A549 (cell line): ENCODE measurements around the gene KRT6B. TPM values are rescaled to one million over a fixed set of nuclear protein-coding genes. Genes with fewer than 3 reads are reported as not detected.

Source experiments
- ATAC-seq, 2 experiments: fragments of 200-7000 bp in 1 of 2; fragments of >200 bp in 1 of 2; cut with Nextera tagmentation in 1 of 2; cut with Tn5 transposase in 1 of 2; 3 replicates each; pipeline versions ENCODE4 v1.8.0 to v1.9.1; 2018 to 2020; ENCODE audit warnings: mild to moderate bottlenecking in 1 of 2, moderate library complexity in 1 of 2
- CTCF ChIA-PET: fragments of 300-600 bp; sonication (Branson Sonifier 250); formaldehyde crosslinking; extraction: SDS; loops from one replicate; lab custom pipeline; 2021; ENCODE audit warnings: antibody characterized with exemption, inconsistent platforms; lab: Yijun Ruan, JAX
- POLR2A ChIA-PET: fragments of 350-600 bp; formaldehyde crosslinking; extraction: SDS; loops from one replicate; lab custom pipeline; 2021; ENCODE audit warnings: antibody characterized with exemption, inconsistent platforms; lab: Yijun Ruan, JAX
- DNase-seq, 2 experiments: peaks; one replicate each; pipeline versions ENCODE4 v3.0.0 to v3.0.0-alpha.2; 2011 to 2016; ENCODE audit warnings: low read depth in 1 of 2, low spot score in 1 of 2
- FAIRE-seq: peaks from 2 replicates; lab custom pipeline; 2011; peaks lifted over from hg19 to GRCh38; lab: Jason Lieb, UNC
- H3K27ac ChIP-seq, 2 experiments: fragments of >200 bp; sonication (Bioruptor Twin); formaldehyde crosslinking; 3 replicates each; pipeline ENCODE4 v1.5.1; 2016 to 2017
- H3K4me1 ChIP-seq: fragments of >200 bp; sonication (Bioruptor Twin); formaldehyde crosslinking; 3 replicates; pipeline ENCODE4 v1.6.1; 2016
- H3K4me2 ChIP-seq: fragments of >200 bp; sonication (Bioruptor Twin); formaldehyde crosslinking; 3 replicates; pipeline ENCODE4 v1.6.1; 2016
- H3K4me3 ChIP-seq: fragments of >200 bp; sonication (Bioruptor Twin); formaldehyde crosslinking; 3 replicates; pipeline ENCODE4 v1.5.1; 2016
- H3K9me3 ChIP-seq: fragments of >200 bp; sonication (Bioruptor Twin); formaldehyde crosslinking; 3 replicates; pipeline ENCODE4 v1.6.1; 2016
- BHLHE40 ChIP-seq: IDR thresholded peaks from 2 replicates; pipeline ENCODE4 v1.6.1; 2012; ENCODE audit warnings: low read depth, low read length, inconsistent platforms
- CHD2 ChIP-seq: fragments of 150-350 bp; IDR thresholded peaks from 2 replicates; pipeline ENCODE4 v1.6.1; 2014; ENCODE audit warnings: low read length; ENCODE audit not compliant: partially characterized antibody
- ELK1 ChIP-seq: fragments of 150-350 bp; IDR thresholded peaks from 2 replicates; pipeline ENCODE4 v1.6.1; 2014; ENCODE audit warnings: low read depth, mild to moderate bottlenecking, low read length
- EP300 ChIP-seq, 2 experiments: fragments of >200 bp; sonication (Bioruptor Twin); formaldehyde crosslinking; IDR thresholded peaks; 2 replicates in 1 of 2; 3 replicates in 1 of 2; pipeline ENCODE4 v1.6.1; 2016 to 2017
- ESRRA ChIP-seq: fragments of 150-350 bp; IDR thresholded peaks from 2 replicates; pipeline ENCODE4 v1.6.1; 2014; ENCODE audit warnings: mild to moderate bottlenecking, low read length, borderline replicate concordance
- FOSL2 ChIP-seq, 2 experiments: fragments of 450-650 bp in 1 of 2; fragments of >200 bp in 1 of 2; sonication (Bioruptor Twin) in 1 of 2; formaldehyde crosslinking; IDR thresholded peaks; 2 replicates each; pipeline versions ENCODE4 v1.5.0 to v1.6.1; 2016 to 2020; ENCODE audit warnings: mild to moderate bottlenecking in 1 of 2, moderate library complexity in 1 of 2
- HDAC2 ChIP-seq: fragments of 200-600 bp; sonication (generic); IDR thresholded peaks from 2 replicates; pipeline ENCODE4 v1.6.1; 2016
- HES2 ChIP-seq: fragments of >200 bp; sonication (Bioruptor Twin); formaldehyde crosslinking; IDR thresholded peaks from 2 replicates; pipeline ENCODE4 v1.6.1; 2016
- HOXA7 ChIP-seq: fragments of 250-450 bp; sonication (Bioruptor Pico); IDR thresholded peaks from 2 replicates; pipeline ENCODE4 v1.5.0; 2020; ENCODE audit warnings: mild to moderate bottlenecking, moderate library complexity
- HOXB13 ChIP-seq: fragments of 250-450 bp; sonication (Bioruptor Pico); IDR thresholded peaks from 2 replicates; pipeline ENCODE4 v1.5.0; 2020; ENCODE audit warnings: low read depth, mild to moderate bottlenecking, moderate library complexity
- MAZ ChIP-seq: fragments of 150-350 bp; IDR thresholded peaks from 2 replicates; pipeline ENCODE4 v1.6.1; 2014; ENCODE audit warnings: antibody characterized with exemption, low read depth, low read length, borderline replicate concordance
- NR3C1 ChIP-seq: fragments of >200 bp; sonication (Bioruptor Twin); formaldehyde crosslinking; IDR thresholded peaks from 3 replicates; pipeline ENCODE4 v1.6.1; 2017
- REST ChIP-seq: fragments of 200-600 bp; sonication (generic); IDR thresholded peaks from 2 replicates; pipeline ENCODE4 v1.6.1; 2016; ENCODE audit warnings: antibody characterized with exemption, mild to moderate bottlenecking, moderate library complexity
- RNF2 ChIP-seq: fragments of 200-600 bp; sonication (generic); IDR thresholded peaks from 2 replicates; pipeline ENCODE4 v1.6.1; 2016; ENCODE audit warnings: low read depth, mild to moderate bottlenecking, antibody characterized with exemption, moderate library complexity, borderline replicate concordance
- SMC3 ChIP-seq: fragments of >200 bp; sonication (Bioruptor Twin); formaldehyde crosslinking; IDR thresholded peaks from 3 replicates; pipeline ENCODE4 v1.6.1; 2018; ENCODE audit warnings: inconsistent platforms
- TFCP2L1 ChIP-seq: fragments of 250-450 bp; sonication (Bioruptor Pico); IDR thresholded peaks from 2 replicates; pipeline ENCODE4 v1.5.0; 2021; ENCODE audit warnings: mild to moderate bottlenecking
- ZC3H11A ChIP-seq: fragments of 450-650 bp; IDR thresholded peaks from 2 replicates; pipeline ENCODE4 v1.6.1; 2014; ENCODE audit warnings: antibody characterized with exemption, mild to moderate bottlenecking
- ZFP36 ChIP-seq: fragments of 450-650 bp; IDR thresholded peaks from 2 replicates; pipeline ENCODE4 v1.6.1; 2014; ENCODE audit warnings: borderline replicate concordance; ENCODE audit not compliant: partially characterized antibody
- ZNF302 ChIP-seq: fragments of 250-450 bp; sonication (Bioruptor Pico); IDR thresholded peaks from 2 replicates; pipeline ENCODE4 v1.9.0; 2021; ENCODE audit warnings: inconsistent platforms, mild to moderate bottlenecking, moderate library complexity
- ZSCAN20 ChIP-seq: fragments of 250-450 bp; sonication (Bioruptor Pico); IDR thresholded peaks from 2 replicates; pipeline ENCODE4 v1.8.0; 2022; ENCODE audit warnings: mild to moderate bottlenecking, moderate library complexity
- WGBS: methylation state at CpG from one replicate; pipeline ENCODE4 v1.1.6; 2017; ENCODE audit errors: missing lambda C conversion rate; 5-methylcytosine and 5-hydroxymethylcytosine counted together
- polyA plus RNA-seq, 4 experiments: library from polyadenylated mRNA; depleted of rRNA in 3 of 4; stranded (reverse); fragments of >200 nt; fragmentation: RNase III in 1 of 4; extraction: RNeasy Plus Mini Kit Qiagen cat#74134 plus additional on column Dnase treatment in 1 of 4; gene quantifications; 2 replicates in 3 of 4; 3 replicates in 1 of 4; pipeline ENCODE4 v1.2.3, GENCODE V29; 2011 to 2017

KRT6B gene
- polyA plus RNA-seq, 2 of the 4 experiments (the other 2 are of a cell fraction): not detected

DNA sequence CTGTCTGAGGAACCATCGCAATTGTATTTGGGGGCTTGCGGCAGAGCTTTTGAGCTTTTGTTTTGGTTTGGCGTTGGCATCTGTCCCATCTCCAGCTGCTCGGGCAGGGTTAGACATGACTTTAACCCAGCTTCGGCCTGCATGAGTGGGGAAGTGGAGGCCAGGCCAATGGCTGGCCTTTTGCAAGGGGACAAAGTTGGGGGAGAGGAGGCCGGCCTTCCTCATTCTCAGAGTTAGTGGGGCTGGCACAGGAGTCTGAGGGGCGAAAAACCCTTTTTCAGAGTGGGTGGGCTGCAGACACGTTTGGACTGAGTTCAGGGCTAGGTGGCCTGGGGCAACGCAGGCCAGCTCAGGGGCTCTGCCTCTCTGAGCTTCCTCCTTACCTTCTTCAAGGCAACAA is 51.0 kb downstream of the KRT6B start:
- no peak for ATAC-seq
- Histone ChIP-seq H3K9me3 (no peaks in the 10 kb centered on the region), H3K27ac (no peak overlapping the region), H3K4me1 (peaks cover 6% of the 10 kb centered on the region; the same call in 1 of the 3 replicates), H3K4me3 (no peak overlapping the region), H3K4me2 (no peak overlapping the region)
- no peak for DNase-seq
- ChIA-PET CTCF (interaction anchor here (0.7 to 46.1 kb wide), 10 partner anchors 11 to 473 kb away, joined by 3 to 1221 read pairs (median 6); partner anchors contain the start of gene KRT84), POLR2A (no interaction called here)
- 86% methylated on average over 9 of the region's 9 CpGs for WGBS
- FAIRE-seq: no peak
- TF ChIP-seq CHD2 (no peak), EP300 (IDR thresholded peaks at IDR 0.05) (no peak), MAZ (no peak), ZSCAN20 (no peak), BHLHE40 (no peak)

- ChIA-PET POLR2A (no interaction called here), CTCF (interaction anchor here (0.6 to 46.1 kb wide), 7 partner anchors 10 to 474 kb away, joined by 3 to 1221 read pairs (median 6); no protein-coding TSS in a partner anchor)
- no peak overlapping the region for H3K27ac ChIP-seq
- peaks cover 6% of the 10 kb centered on the region; the same call in 1 of the 3 replicates for H3K4me1 ChIP-seq
- WGBS: 90% methylated on average over 16 of the region's 16 CpGs
- no peak overlapping the region for H3K4me2 ChIP-seq
- FAIRE-seq: no peak
- H3K4me3 ChIP-seq: no peak overlapping the region
- TF ChIP-seq ZC3H11A (no peak), TFCP2L1 (no peak), ZFP36 (no peak), SMC3 (no peak), ESRRA (no peak), HOXB13 (CRISPR knock-in tag) (no peak), ELK1 (no peak), FOSL2 (IDR thresholded peaks at IDR 0.05) (no peak), FOSL2 (CRISPR knock-in tag; IDR thresholded peaks at IDR 0.05) (no peak), ZNF302 (CRISPR knock-in tag) (no peak), HDAC2 (no peak), REST (no peak), HOXA7 (CRISPR knock-in tag) (no peak), NR3C1 (no peak), HES2 (no peak), RNF2 (no peak)
- no peak for ATAC-seq
- no peak for DNase-seq
- no peaks in the 10 kb centered on the region for H3K9me3 ChIP-seq
These were observed 52.2 kb downstream of the KRT6B start for GRCh38 chr12:52399756-52400155.
